C4-2B (cell line): ENCODE results near the gene PINLYP.

Experiments
- CTCF ChIP-seq: fragments of 450-650 bp; conservative IDR thresholded peaks from 2 replicates; pipeline ENCODE4 v1.5.1; 2017; ENCODE audit warnings: mild to moderate bottlenecking
- ZFX ChIP-seq: fragments of 450-650 bp; IDR thresholded peaks from 2 replicates; pipeline ENCODE4 v1.6.1; 2017

- TF ChIP-seq CTCF (no peak), ZFX (no peak)
These were observed 49.5 kb upstream of the PINLYP start for GRCh38 chr19:43525836-43526771.
